ENCODE results near the gene GDA. TPM values are rescaled to one million over a fixed set of nuclear protein-coding genes. Genes with fewer than 3 reads are reported as not detected.

The GDA gene
- total RNA-seq, 1 experiment from 2014 or later, result 49.4 TPM

GRCh38 chr9:72276429-72276828 is 127.2 kb downstream of the GDA start:
- H3K4me1 ChIP-seq (ENCODE audit: control insufficient read depth in 1 of 2, insufficient read depth in 2 of 2, low read length in 2 of 2), result no peaks in the 10 kb centered on the region
- ChIA-PET CTCF (interaction anchor here (0.8 kb wide), 1 partner anchor 238 kb away, joined by 3 read pairs; no protein-coding TSS in a partner anchor), RAD21 (ENCODE audit: low non-redundant PET in 1 of 2, low total read pairs in 2 of 2, uncharacterized antibody in 2 of 2, unreplicated experiment in 2 of 2) (no interaction called here), POLR2A (interaction anchor here (0.8 kb wide), 1 partner anchor 238 kb away, joined by 4 read pairs; no protein-coding TSS in a partner anchor)
- no peaks in the 10 kb centered on the region for H4K20me1 ChIP-seq (ENCODE audit: insufficient read depth)
- no peak overlapping the region for H3K27ac ChIP-seq (ENCODE audit: low read depth, low read length)
- no peaks in the 10 kb centered on the region for H3K9me2 ChIP-seq (ENCODE audit: insufficient read depth)
- TF ChIP-seq SRF (IDR thresholded peaks at IDR 0.05; ENCODE audit: low read depth) (no peak), SP1 (IDR thresholded peaks at IDR 0.05; ENCODE audit: low read depth) (no peak), ELF1 (IDR thresholded peaks at IDR 0.05; ENCODE audit: borderline replicate concordance, low read depth) (no peak), SIN3A (IDR thresholded peaks at IDR 0.05; ENCODE audit: low read depth) (no peak), EZH2phosphoT487 (IDR thresholded peaks at IDR 0.05; ENCODE audit: borderline replicate concordance) (no peak), CEBPB (IDR thresholded peaks at IDR 0.05; ENCODE audit: low read depth) (no peak)
- no peaks in the 10 kb centered on the region for H3K9me3 ChIP-seq (ENCODE audit: control insufficient read depth in 1 of 2, insufficient read depth in 1 of 2, low read depth in 1 of 2, low read length in 2 of 2)
- H3K27me3 ChIP-seq (ENCODE audit: insufficient read depth, low read length), result no peaks in the 10 kb centered on the region
- H2AFZ ChIP-seq (ENCODE audit: low read depth, low read length, poor library complexity, severe bottlenecking), result no peak overlapping the region
- H3K4me3 ChIP-seq (replicated peaks in 1 of 2; ENCODE audit: low read depth in 1 of 2, low read length in 2 of 2), result no peak overlapping the region
- DNase-seq (ENCODE audit: low read depth, low spot score), result no peak
- ATAC-seq, result no peak
- H3K79me2 ChIP-seq (ENCODE audit: insufficient read depth, low read length), result no peaks in the 10 kb centered on the region
- H3K36me3 ChIP-seq (ENCODE audit: control insufficient read depth in 1 of 2, insufficient read depth in 2 of 2, low read length in 2 of 2), result no peaks in the 10 kb centered on the region
- intact Hi-C loops (cut with micrococcal nuclease), result no loop called here
- no peak overlapping the region for H3K4me2 ChIP-seq (ENCODE audit: low read length)
- BruUV-seq (replicated peaks), result no TSS peak
- no peak overlapping the region for H3K9ac ChIP-seq (ENCODE audit: low read length)

- H3K4me3 ChIP-seq (replicated peaks in 1 of 2; ENCODE audit: low read depth in 1 of 2, low read length in 2 of 2), result no peak overlapping the region
- H3K9ac ChIP-seq (ENCODE audit: low read length), result no peak overlapping the region
- no peak overlapping the region for H3K27ac ChIP-seq (ENCODE audit: low read depth, low read length)
- no TSS peak for BruUV-seq (replicated peaks)
- no peaks in the 10 kb centered on the region for H3K4me1 ChIP-seq (ENCODE audit: control insufficient read depth in 1 of 2, insufficient read depth in 2 of 2, low read length in 2 of 2)
- no peak for TF ChIP-seq CBX3 (IDR thresholded peaks at IDR 0.05; ENCODE audit: low read depth)
- TF ChIP-seq SRF (IDR thresholded peaks at IDR 0.05; ENCODE audit: low read depth), result no peak
- no peak for TF ChIP-seq ELF1 (IDR thresholded peaks at IDR 0.05; ENCODE audit: borderline replicate concordance, low read depth)
- no peak for TF ChIP-seq EGR1 (IDR thresholded peaks at IDR 0.05; ENCODE audit: low read depth)
- no peak for TF ChIP-seq ZNF274 (IDR thresholded peaks at IDR 0.05; ENCODE audit: low read depth, low read length)
- no peak for TF ChIP-seq SP1 (IDR thresholded peaks at IDR 0.05; ENCODE audit: low read depth)
- no peak for TF ChIP-seq POLR2A (IDR thresholded peaks at IDR 0.05; ENCODE audit: borderline replicate concordance, extremely low read depth, insufficient read depth, insufficient read length)
- TF ChIP-seq, protein P1, sequence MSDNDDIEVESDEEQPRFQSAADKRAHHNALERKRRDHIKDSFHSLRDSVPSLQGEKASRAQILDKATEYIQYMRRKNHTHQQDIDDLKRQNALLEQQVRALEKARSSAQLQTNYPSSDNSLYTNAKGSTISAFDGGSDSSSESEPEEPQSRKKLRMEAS (IDR thresholded peaks at IDR 0.05), result no peak
- no peak for TF ChIP-seq RAD21 (IDR thresholded peaks at IDR 0.05; ENCODE audit: low read depth)
- no peak for TF ChIP-seq SIN3A (IDR thresholded peaks at IDR 0.05; ENCODE audit: low read depth)
- TF ChIP-seq POLR2AphosphoS5 (IDR thresholded peaks at IDR 0.05; ENCODE audit: low read depth, low read length), result no peak
- TF ChIP-seq EZH2phosphoT487 (IDR thresholded peaks at IDR 0.05; ENCODE audit: borderline replicate concordance), result no peak
- no peak for TF ChIP-seq CEBPB (IDR thresholded peaks at IDR 0.05; ENCODE audit: low read depth)
- TF ChIP-seq YY1 (IDR thresholded peaks at IDR 0.05; ENCODE audit: extremely low read depth, insufficient replicate concordance, low read depth, low read length), result no peak
- no peak for TF ChIP-seq REST (IDR thresholded peaks at IDR 0.05; ENCODE audit: low read depth)
- no peak for TF ChIP-seq EZH2 (IDR thresholded peaks at IDR 0.05)
- ATAC-seq (no peak), DNase-seq (ENCODE audit: low read depth, low spot score) (no peak)
- H3K27me3 ChIP-seq (ENCODE audit: insufficient read depth, low read length), result no peaks in the 10 kb centered on the region
- CTCF ChIA-PET, result interaction anchor here (0.6 to 5.9 kb wide), 5 partner anchors 37 to 579 kb away, joined by 3 to 39 read pairs (median 4); no protein-coding TSS in a partner anchor
- no peaks in the 10 kb centered on the region for H3K9me3 ChIP-seq (ENCODE audit: control insufficient read depth in 1 of 2, insufficient read depth in 1 of 2, low read depth in 1 of 2, low read length in 2 of 2)
- intact Hi-C loops (cut with micrococcal nuclease), result no loop called here
- H3K36me3 ChIP-seq (ENCODE audit: control insufficient read depth in 1 of 2, insufficient read depth in 2 of 2, low read length in 2 of 2), result no peaks in the 10 kb centered on the region
- POLR2A ChIA-PET, result no interaction called here
- RAD21 ChIA-PET (ENCODE audit: low non-redundant PET in 1 of 2, low total read pairs in 2 of 2, uncharacterized antibody in 2 of 2, unreplicated experiment in 2 of 2), result no interaction called here
- H3K4me2 ChIP-seq (ENCODE audit: low read length), result no peak overlapping the region
- H3K9me2 ChIP-seq (ENCODE audit: insufficient read depth), result no peaks in the 10 kb centered on the region
- H3K79me2 ChIP-seq (ENCODE audit: insufficient read depth, low read length), result no peaks in the 10 kb centered on the region
- H2AFZ ChIP-seq (ENCODE audit: low read depth, low read length, poor library complexity, severe bottlenecking), result no peak overlapping the region
- H4K20me1 ChIP-seq (ENCODE audit: insufficient read depth), result no peaks in the 10 kb centered on the region
Observed at GRCh38 chr9:72278959-72279358, 129.7 kb downstream of the GDA start.
